ENCODE measurements around the gene TST.

Gene TST

GRCh38 chr22:36964106-36964505, 55.1 kb downstream of the TST start:
- Histone ChIP-seq H3K36me3 (replicated peaks; ENCODE audit: low read depth, low read length) (no peaks in the 10 kb centered on the region), H4K20me1 (ENCODE audit: insufficient read depth, low read length) (no peaks in the 10 kb centered on the region), H3K9me3 (ENCODE audit: insufficient read depth, low read length) (no peaks in the 10 kb centered on the region), H3K4me2 (ENCODE audit: low read length) (no peak overlapping the region), H2AFZ (ENCODE audit: low read depth, low read length) (no peak overlapping the region; the same call in 1 of the 2 replicates), H3K4me1 (ENCODE audit: low read length) (no peaks in the 10 kb centered on the region), H3K4me3 (ENCODE audit: low read length) (no peak overlapping the region), H3K27ac (ENCODE audit: low read length) (no peak overlapping the region), H3K9ac (ENCODE audit: low read length) (no peak overlapping the region), H3K79me2 (ENCODE audit: low read length) (no peaks in the 10 kb centered on the region), H3K27me3 (ENCODE audit: low read depth, low read length) (peaks cover 31% of the 10 kb centered on the region)
- no peak for TF ChIP-seq EZH2phosphoT487 (IDR thresholded peaks at IDR 0.05; ENCODE audit: low read depth)
- TF ChIP-seq, protein P1, sequence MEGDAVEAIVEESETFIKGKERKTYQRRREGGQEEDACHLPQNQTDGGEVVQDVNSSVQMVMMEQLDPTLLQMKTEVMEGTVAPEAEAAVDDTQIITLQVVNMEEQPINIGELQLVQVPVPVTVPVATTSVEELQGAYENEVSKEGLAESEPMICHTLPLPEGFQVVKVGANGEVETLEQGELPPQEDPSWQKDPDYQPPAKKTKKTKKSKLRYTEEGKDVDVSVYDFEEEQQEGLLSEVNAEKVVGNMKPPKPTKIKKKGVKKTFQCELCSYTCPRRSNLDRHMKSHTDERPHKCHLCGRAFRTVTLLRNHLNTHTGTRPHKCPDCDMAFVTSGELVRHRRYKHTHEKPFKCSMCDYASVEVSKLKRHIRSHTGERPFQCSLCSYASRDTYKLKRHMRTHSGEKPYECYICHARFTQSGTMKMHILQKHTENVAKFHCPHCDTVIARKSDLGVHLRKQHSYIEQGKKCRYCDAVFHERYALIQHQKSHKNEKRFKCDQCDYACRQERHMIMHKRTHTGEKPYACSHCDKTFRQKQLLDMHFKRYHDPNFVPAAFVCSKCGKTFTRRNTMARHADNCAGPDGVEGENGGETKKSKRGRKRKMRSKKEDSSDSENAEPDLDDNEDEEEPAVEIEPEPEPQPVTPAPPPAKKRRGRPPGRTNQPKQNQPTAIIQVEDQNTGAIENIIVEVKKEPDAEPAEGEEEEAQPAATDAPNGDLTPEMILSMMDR (IDR thresholded peaks at IDR 0.05; ENCODE audit: low read depth, low read length) = no peak

- Histone ChIP-seq H3K36me3 (replicated peaks; ENCODE audit: low read depth, low read length) (no peaks in the 10 kb centered on the region), H3K9me3 (ENCODE audit: insufficient read depth, low read length) (no peaks in the 10 kb centered on the region), H3K4me3 (ENCODE audit: low read length) (no peak overlapping the region), H3K4me2 (ENCODE audit: low read length) (no peak overlapping the region), H3K79me2 (ENCODE audit: low read length) (no peaks in the 10 kb centered on the region), H3K27ac (ENCODE audit: low read length) (no peak overlapping the region), H3K9ac (ENCODE audit: low read length) (no peak overlapping the region), H4K20me1 (ENCODE audit: insufficient read depth, low read length) (no peaks in the 10 kb centered on the region), H3K4me1 (ENCODE audit: low read length) (no peaks in the 10 kb centered on the region), H2AFZ (ENCODE audit: low read depth, low read length) (no peak overlapping the region), H3K27me3 (ENCODE audit: low read depth, low read length) (peaks cover 31% of the 10 kb centered on the region)
- TF ChIP-seq, protein P1 (IDR thresholded peaks at IDR 0.05; ENCODE audit: low read depth, low read length) = no peak
- TF ChIP-seq EZH2phosphoT487 (IDR thresholded peaks at IDR 0.05; ENCODE audit: low read depth) = no peak
Measured at GRCh38 chr22:36963302-36963701, 55.9 kb downstream of the TST start.

GRCh38 chr22:36961626-36962025, 57.6 kb downstream of the TST start:
- H3K27me3 ChIP-seq (ENCODE audit: low read depth, low read length) = peaks cover 31% of the 10 kb centered on the region
- no peak overlapping the region for H3K27ac ChIP-seq (ENCODE audit: low read length)
- no peaks in the 10 kb centered on the region for H3K4me1 ChIP-seq (ENCODE audit: low read length)
- H4K20me1 ChIP-seq (ENCODE audit: insufficient read depth, low read length) = no peaks in the 10 kb centered on the region
- TF ChIP-seq, protein P1 (IDR thresholded peaks at IDR 0.05; ENCODE audit: low read depth, low read length) = no peak
- TF ChIP-seq EZH2phosphoT487 (IDR thresholded peaks at IDR 0.05; ENCODE audit: low read depth) = no peak
- H3K36me3 ChIP-seq (replicated peaks; ENCODE audit: low read depth, low read length) = no peaks in the 10 kb centered on the region
- H3K9me3 ChIP-seq (ENCODE audit: insufficient read depth, low read length) = no peaks in the 10 kb centered on the region
- H3K4me3 ChIP-seq (ENCODE audit: low read length) = no peak overlapping the region
- H3K79me2 ChIP-seq (ENCODE audit: low read length) = no peaks in the 10 kb centered on the region
- no peak overlapping the region for H3K9ac ChIP-seq (ENCODE audit: low read length)
- no peak overlapping the region for H3K4me2 ChIP-seq (ENCODE audit: low read length)
- H2AFZ ChIP-seq (ENCODE audit: low read depth, low read length) = no peak overlapping the region

Data from OCI-LY3 (cell line).